ENCODE results near the gene GABRB3. TPM values are rescaled to one million over a fixed set of nuclear protein-coding genes. Genes with fewer than 3 reads are reported as not detected.

The GABRB3 gene
- polyA plus RNA-seq, 1 donor: 2.3 TPM

- DNase-seq: peak; percentile 36
Measured at GRCh38 chr15:26628879-26629529, 143.9 kb downstream of the GABRB3 start.

- no peak for DNase-seq
Measured at GRCh38 chr15:26628071-26628470, 144.8 kb downstream of the GABRB3 start.

- DNase-seq: no peak
Measured at GRCh38 chr15:26624128-26624527, 148.7 kb downstream of the GABRB3 start.

GRCh38 chr15:26623071-26623470, 149.8 kb downstream of the GABRB3 start:
- no peak for DNase-seq

- DNase-seq: no peak
Measured at GRCh38 chr15:26621816-26622215, 151.1 kb downstream of the GABRB3 start.

- no peak for DNase-seq
Measured at GRCh38 chr15:26620528-26621458, 152.1 kb downstream of the GABRB3 start.

- no peak for DNase-seq
Measured at GRCh38 chr15:26615927-26616302, 157.0 kb downstream of the GABRB3 start.

GRCh38 chr15:26615188-26615926, 157.5 kb downstream of the GABRB3 start:
- no peak for DNase-seq

GRCh38 chr15:26614734-26615133, 158.1 kb downstream of the GABRB3 start:
- DNase-seq: no peak

- DNase-seq: no peak
Measured at GRCh38 chr15:26598704-26599103, 174.2 kb downstream of the GABRB3 start.

- DNase-seq: no peak
Measured at GRCh38 chr15:26595611-26596010, 177.3 kb downstream of the GABRB3 start.

- no peak for DNase-seq
Measured at GRCh38 chr15:26590676-26591075, 182.2 kb downstream of the GABRB3 start.

- no peak for DNase-seq
Measured at GRCh38 chr15:26582840-26583239, 190.0 kb downstream of the GABRB3 start.

GRCh38 chr15:26580943-26581342, 191.9 kb downstream of the GABRB3 start:
- no peak for DNase-seq

GRCh38 chr15:26572602-26573350, 200.1 kb downstream of the GABRB3 start:
- DNase-seq: no peak

- DNase-seq: peak; percentile 29
Measured at GRCh38 chr15:26571346-26571745, 201.5 kb downstream of the GABRB3 start.

GRCh38 chr15:26565542-26565941, 207.3 kb downstream of the GABRB3 start:
- DNase-seq: no peak

GRCh38 chr15:26564361-26564760, 208.5 kb downstream of the GABRB3 start:
- no peak for DNase-seq

GRCh38 chr15:26562336-26562735, 210.5 kb downstream of the GABRB3 start:
- DNase-seq: peak; percentile 7

GRCh38 chr15:26561896-26562295, 211.0 kb downstream of the GABRB3 start:
- DNase-seq: peak; percentile 6

- no peak for DNase-seq
Measured at GRCh38 chr15:26561130-26561529, 211.7 kb downstream of the GABRB3 start.

- no peak for DNase-seq
Measured at GRCh38 chr15:26555898-26556297, 217.0 kb downstream of the GABRB3 start.
